ENCODE data around the gene IGFBP1.

GRCh38 chr7:45915606-45916005 lies 27.3 kb downstream of the IGFBP1 start:
- TF ChIP-seq EP300 (IDR thresholded peaks at IDR 0.05; ENCODE audit: borderline replicate concordance) = no peak
- TF ChIP-seq TAF1 (IDR thresholded peaks at IDR 0.05; ENCODE audit: low read depth) = no peak
- no peak for TF ChIP-seq CEBPB (IDR thresholded peaks at IDR 0.05)
- TF ChIP-seq CREB1 (IDR thresholded peaks at IDR 0.05; ENCODE audit: low read depth) = no peak
- TF ChIP-seq FOXM1 (IDR thresholded peaks at IDR 0.05; ENCODE audit: borderline replicate concordance, low read depth) = no peak
- TF ChIP-seq TCF12 (IDR thresholded peaks at IDR 0.05; ENCODE audit: low read depth) = no peak

Data from Ishikawa (cell line).